SK-N-SH treated with all-trans-retinoic acid at 6 μM for 48 hours (cell line): Measurements from ENCODE around the gene POLR1D.

ENCODE experiments used
- ATAC-seq: fragments of 200-7000 bp; cut with Tn5 transposase; 3 replicates; pipeline ENCODE4 v1.9.1; 2020; ENCODE audit warnings: mild to moderate bottlenecking, moderate library complexity
- ARNTL ChIP-seq: fragments of 450-650 bp; formaldehyde crosslinking; IDR thresholded peaks from 2 replicates; pipeline ENCODE4 v1.5.0; 2020; ENCODE audit warnings: low read depth, mild to moderate bottlenecking, moderate library complexity, borderline replicate concordance
- BACH2 ChIP-seq: fragments of 250-450 bp; sonication (Bioruptor Pico); IDR thresholded peaks from 2 replicates; pipeline ENCODE4 v1.9.0; 2021; ENCODE audit warnings: mild to moderate bottlenecking, borderline replicate concordance
- CREB5 ChIP-seq: fragments of 250-450 bp; sonication (Bioruptor Pico); IDR thresholded peaks from 2 replicates; pipeline ENCODE4 v1.5.1; 2020; ENCODE audit warnings: low read depth, mild to moderate bottlenecking, moderate library complexity
- CSDC2 ChIP-seq: fragments of 250-450 bp; sonication (Bioruptor Pico); IDR thresholded peaks from 2 replicates; pipeline ENCODE4 v1.5.0; 2020; ENCODE audit warnings: mild to moderate bottlenecking, moderate library complexity
- CSRNP3 ChIP-seq: fragments of 250-450 bp; sonication (Bioruptor Pico); IDR thresholded peaks from 2 replicates; pipeline ENCODE4 v1.5.1; 2021; ENCODE audit warnings: mild to moderate bottlenecking, moderate library complexity
- ESRRG ChIP-seq: fragments of 250-450 bp; sonication (Bioruptor Pico); IDR thresholded peaks from 2 replicates; pipeline ENCODE4 v1.6.1; 2021; ENCODE audit warnings: mild to moderate bottlenecking
- GLIS3 ChIP-seq: fragments of 250-450 bp; sonication (Bioruptor Pico); IDR thresholded peaks from 2 replicates; pipeline ENCODE4 v1.5.0; 2020; ENCODE audit warnings: mild to moderate bottlenecking, moderate library complexity
- ISL1 ChIP-seq: fragments of 250-450 bp; sonication (Bioruptor Pico); IDR thresholded peaks from 2 replicates; pipeline ENCODE4 v2.1.2; 2022; ENCODE audit warnings: mild to moderate bottlenecking, moderate library complexity
- OSR1 ChIP-seq: fragments of 250-450 bp; sonication (Bioruptor Pico); IDR thresholded peaks from 2 replicates; pipeline ENCODE4 v1.8.0; 2022; ENCODE audit warnings: moderate library complexity, mild to moderate bottlenecking, inconsistent platforms
- PATZ1 ChIP-seq: fragments of 250-450 bp; sonication (Bioruptor Pico); IDR thresholded peaks from 2 replicates; pipeline ENCODE4 v1.8.0; 2020; ENCODE audit warnings: mild to moderate bottlenecking, moderate library complexity, borderline replicate concordance
- POU6F1 ChIP-seq: fragments of 250-450 bp; sonication (Bioruptor Pico); IDR thresholded peaks from 2 replicates; pipeline ENCODE4 v1.8.0; 2021; ENCODE audit warnings: low read depth, mild to moderate bottlenecking, moderate library complexity, borderline replicate concordance
- RARB ChIP-seq: fragments of 250-450 bp; sonication (Bioruptor Pico); IDR thresholded peaks from 2 replicates; pipeline ENCODE4 v1.8.0; 2021; ENCODE audit warnings: mild to moderate bottlenecking, moderate library complexity
- SNAI2 ChIP-seq: fragments of 250-450 bp; sonication (Bioruptor Pico); IDR thresholded peaks from 2 replicates; pipeline ENCODE4 v1.5.0; 2020; ENCODE audit warnings: mild to moderate bottlenecking, moderate library complexity
- TCF4 ChIP-seq: fragments of 250-450 bp; sonication (Bioruptor Pico); IDR thresholded peaks from 2 replicates; pipeline ENCODE4 v1.8.0; 2021; ENCODE audit warnings: mild to moderate bottlenecking, moderate library complexity, borderline replicate concordance
- TSHZ2 ChIP-seq: fragments of 250-450 bp; sonication (Bioruptor Pico); IDR thresholded peaks from 2 replicates; pipeline ENCODE4 v1.5.0; 2020; ENCODE audit warnings: mild to moderate bottlenecking, moderate library complexity
- ZC3H10 ChIP-seq: fragments of 250-450 bp; sonication (Bioruptor Pico); IDR thresholded peaks from 2 replicates; pipeline ENCODE4 v1.5.1; 2021; ENCODE audit warnings: mild to moderate bottlenecking, moderate library complexity
- ZFP3 ChIP-seq: fragments of 250-450 bp; sonication (Bioruptor Pico); IDR thresholded peaks from 2 replicates; pipeline ENCODE4 v1.5.0; 2020; ENCODE audit warnings: mild to moderate bottlenecking, moderate library complexity
- ZFP30 ChIP-seq: fragments of 450-650 bp; formaldehyde crosslinking; IDR thresholded peaks from 2 replicates; pipeline ENCODE4 v1.5.0; 2022; ENCODE audit warnings: mild to moderate bottlenecking, moderate library complexity
- ZNF70 ChIP-seq: fragments of 450-650 bp; formaldehyde crosslinking; IDR thresholded peaks from 2 replicates; pipeline ENCODE4 v1.5.0; 2020; ENCODE audit warnings: mild to moderate bottlenecking, moderate library complexity
- ZNF8 ChIP-seq: fragments of 450-650 bp; formaldehyde crosslinking; IDR thresholded peaks from 2 replicates; pipeline ENCODE4 v1.5.0; 2020; ENCODE audit warnings: mild to moderate bottlenecking, moderate library complexity

POLR1D gene

GRCh38 chr13:27583645-27584044 lies 38.0 kb upstream of the POLR1D start:
- no peak for ATAC-seq
- TF ChIP-seq RARB (no peak), TSHZ2 (CRISPR knock-in tag) (no peak), POU6F1 (CRISPR knock-in tag) (no peak), ZNF70 (CRISPR knock-in tag) (no peak)

- ATAC-seq = no peak
- TF ChIP-seq GLIS3 (no peak), ARNTL (CRISPR knock-in tag) (no peak), CSDC2 (CRISPR knock-in tag) (no peak), CREB5 (no peak), ZFP3 (CRISPR knock-in tag) (no peak), ESRRG (CRISPR knock-in tag) (no peak), ISL1 (CRISPR knock-in tag) (no peak), OSR1 (CRISPR knock-in tag) (no peak), ZNF8 (CRISPR knock-in tag) (no peak), ZFP30 (no peak), SNAI2 (CRISPR knock-in tag) (no peak), CSRNP3 (no peak), PATZ1 (CRISPR knock-in tag) (no peak), TCF4 (CRISPR knock-in tag) (no peak), TSHZ2 (CRISPR knock-in tag) (no peak), BACH2 (CRISPR knock-in tag) (no peak), ZC3H10 (no peak), ZNF70 (CRISPR knock-in tag) (no peak)
Observed at GRCh38 chr13:27587095-27587746, 34.5 kb upstream of the POLR1D start.
